HG03439 (cell line): ENCODE measurements around the gene DSP.

Experiments
- ATAC-seq: cut with Tn5 transposase; IDR thresholded peaks from one replicate; pipeline ENCODE4 v1.9.1; 2021; ENCODE audit warnings: mild to moderate bottlenecking, moderate library complexity; ENCODE audit not compliant: unreplicated experiment

Gene DSP

DNA sequence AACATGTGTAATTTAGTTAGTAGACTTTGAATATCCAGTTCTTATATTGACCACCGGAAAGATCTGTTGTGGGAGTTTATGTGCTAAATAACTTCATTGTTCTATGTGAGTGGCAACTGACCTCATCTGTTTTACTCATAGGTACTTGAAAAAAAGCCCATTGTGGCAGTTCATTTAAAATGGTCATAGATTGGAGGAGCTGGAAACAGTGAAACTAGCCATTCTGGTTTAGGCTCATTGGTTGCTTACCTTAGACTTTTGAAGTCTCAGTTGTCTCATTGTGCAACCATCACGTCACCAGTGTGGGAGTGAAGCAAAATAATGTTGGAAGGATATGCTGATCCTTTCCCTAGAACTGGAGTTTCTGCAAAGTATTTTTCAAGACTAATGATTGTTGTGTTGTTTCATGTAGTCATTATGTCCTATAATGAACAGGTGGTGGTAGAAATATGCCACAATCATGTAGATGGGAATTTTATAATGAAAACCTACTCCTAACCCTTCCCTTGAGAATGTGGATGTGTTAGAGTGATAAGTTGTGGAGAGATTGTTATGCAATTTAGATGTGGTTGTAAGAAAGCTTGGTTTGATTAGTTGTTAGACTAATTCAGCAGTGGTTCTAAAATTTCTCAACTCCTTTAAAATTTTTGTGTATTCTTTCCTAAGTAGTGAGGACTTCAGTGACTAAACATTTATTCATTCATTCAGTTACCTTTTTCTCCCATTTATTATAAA lies 18.3 kb downstream of the DSP start:
- ATAC-seq = no peak

DNA sequence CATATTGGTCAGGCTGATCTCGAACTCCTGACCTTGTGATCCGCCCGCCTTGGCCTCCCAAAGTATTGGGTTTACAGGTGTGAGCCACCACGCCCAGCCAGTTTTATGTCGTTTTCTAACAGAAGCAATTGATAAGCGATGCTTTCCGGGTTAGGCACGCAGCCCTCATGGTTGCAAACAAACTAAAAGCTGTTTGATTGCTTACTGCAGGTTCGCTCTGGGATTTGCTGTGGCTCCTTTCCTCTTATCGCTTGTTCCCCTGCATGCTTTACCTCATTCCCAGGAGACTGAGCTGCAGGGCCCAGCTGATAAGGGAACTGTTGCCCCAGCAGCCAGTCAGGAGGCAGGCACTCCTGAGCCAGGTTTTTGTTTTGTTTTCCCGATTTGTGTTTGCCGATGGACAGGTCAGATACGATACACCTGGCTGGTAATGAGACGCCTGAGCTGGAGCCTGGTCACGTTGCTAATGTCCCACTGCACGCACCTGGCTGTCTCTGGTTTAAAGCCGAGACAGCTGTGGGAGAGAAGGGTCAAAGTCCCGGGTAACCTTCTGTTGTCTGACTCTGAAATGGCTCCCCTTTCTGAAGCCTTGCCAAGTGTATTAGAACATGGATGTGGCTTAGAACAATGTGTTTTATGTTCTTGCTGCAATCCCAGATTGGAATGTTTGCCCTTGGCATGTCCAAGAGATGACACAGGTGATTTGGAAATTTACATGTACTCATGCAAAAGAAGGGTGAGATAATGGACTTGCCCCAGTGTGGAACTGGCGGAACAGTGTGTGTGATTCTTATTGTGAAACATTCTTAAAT lies 19.9 kb downstream of the DSP start:
- no peak for ATAC-seq

DNA sequence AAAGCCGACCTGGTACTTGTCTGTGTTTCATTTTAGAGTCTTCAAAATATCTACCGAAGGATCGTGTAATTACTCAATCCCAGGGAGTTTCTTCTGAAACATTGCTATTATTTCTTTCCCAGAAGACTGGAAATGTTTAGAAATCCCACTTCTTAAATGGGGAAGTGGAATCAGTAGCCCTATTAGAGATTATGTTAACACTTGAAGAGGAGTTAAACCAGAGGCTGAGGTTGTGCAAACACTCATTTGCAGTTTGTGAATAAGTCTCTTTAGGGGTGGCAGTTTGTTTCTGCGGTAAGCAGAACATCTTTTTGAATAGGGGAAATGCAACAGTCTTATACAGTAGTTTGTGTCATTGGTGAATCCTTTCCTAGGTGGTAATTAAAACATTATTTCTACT lies 21.3 kb downstream of the DSP start:
- no peak for ATAC-seq

DNA sequence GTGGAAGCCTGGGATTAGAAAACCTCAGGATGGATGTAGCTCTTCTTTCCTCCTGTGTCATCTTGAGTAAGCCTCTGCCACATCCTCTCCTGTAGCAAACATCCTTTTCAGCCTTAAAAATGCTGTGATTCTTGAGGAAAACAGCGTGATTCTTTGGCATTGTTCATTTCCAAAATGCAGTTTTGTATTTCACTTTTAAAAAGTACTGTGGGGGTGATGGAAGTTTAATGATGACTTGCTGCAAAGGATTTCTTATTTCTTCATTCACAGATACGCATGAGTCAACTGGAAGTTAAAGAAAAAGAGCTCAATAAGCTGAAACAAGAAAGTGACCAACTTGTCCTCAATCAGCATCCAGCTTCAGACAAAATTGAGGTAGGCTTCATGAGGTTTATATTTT lies 24.6 kb downstream of the DSP start:
- ATAC-seq = no peak

DNA sequence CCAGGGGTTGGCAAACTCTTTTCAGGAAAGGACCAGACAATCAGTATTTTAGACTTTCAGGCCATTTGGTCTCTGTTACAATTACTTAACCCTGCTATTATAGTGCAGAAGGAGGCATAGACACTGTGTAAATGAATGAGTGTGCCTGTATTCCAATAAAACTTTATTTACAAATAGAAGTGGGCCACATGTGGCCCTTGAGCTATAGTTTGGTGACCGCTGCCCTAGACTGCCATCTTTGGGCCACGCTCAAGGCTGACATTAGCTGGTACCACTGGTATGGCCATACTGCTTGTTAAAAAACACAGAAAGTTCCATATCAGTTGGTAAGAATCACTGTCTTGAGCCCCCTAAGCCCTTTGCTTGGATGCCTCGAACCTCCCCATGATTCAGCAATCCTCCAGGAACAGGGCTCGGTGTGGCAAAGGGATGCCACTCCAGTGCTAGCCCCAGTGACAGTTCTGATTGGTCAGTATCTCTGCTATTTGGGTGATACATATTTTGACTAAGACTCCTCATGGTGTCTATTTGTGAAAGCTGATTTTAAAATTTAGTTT lies 25.2 kb downstream of the DSP start:
- no peak for ATAC-seq

GRCh38 chr6:7568021-7568420 lies 26.6 kb downstream of the DSP start:
- no peak for ATAC-seq

GRCh38 chr6:7569082-7569481 lies 27.6 kb downstream of the DSP start:
- no peak for ATAC-seq

- ATAC-seq = no peak
Measured at GRCh38 chr6:7572213-7572943, 30.9 kb downstream of the DSP start.

DNA sequence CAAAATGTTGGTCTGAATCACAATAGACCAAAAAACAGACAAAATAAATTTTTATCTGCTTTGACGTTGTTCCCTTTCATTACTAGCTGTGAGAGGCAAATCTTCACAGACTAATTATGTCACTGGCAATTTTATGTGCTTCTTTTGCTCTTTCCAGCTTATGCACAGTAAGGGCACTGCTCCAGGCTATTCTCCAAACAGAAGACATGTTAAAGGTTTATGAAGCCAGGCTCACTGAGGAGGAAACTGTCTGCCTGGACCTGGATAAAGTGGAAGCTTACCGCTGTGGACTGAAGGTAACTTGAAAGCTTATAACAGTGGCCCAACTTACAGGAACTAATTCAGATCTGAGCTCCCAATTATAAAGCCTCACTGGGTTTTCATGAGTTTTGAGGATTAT lies 33.0 kb downstream of the DSP start:
- no peak for ATAC-seq

GRCh38 chr6:7578516-7578915 lies 37.0 kb downstream of the DSP start:
- ATAC-seq = no peak

DNA sequence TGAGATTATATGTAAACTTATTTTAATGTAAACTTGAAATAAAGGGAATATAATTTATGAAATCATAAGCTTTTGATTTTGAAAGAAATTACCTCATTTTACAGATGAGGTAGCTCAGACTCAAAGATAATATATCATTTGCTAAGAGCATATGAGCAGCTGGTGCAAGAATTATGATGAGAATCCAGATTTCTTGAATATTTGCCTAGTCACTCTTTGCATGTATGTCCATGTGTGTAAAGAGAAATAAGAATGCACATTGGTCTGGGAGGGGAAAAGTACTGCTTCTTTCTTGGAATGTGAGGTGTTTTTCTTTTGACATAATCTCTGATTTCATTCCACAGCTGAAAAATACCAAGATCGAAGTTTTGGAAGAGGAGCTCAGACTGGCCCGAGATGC lies 37.5 kb downstream of the DSP start:
- no peak for ATAC-seq

DNA sequence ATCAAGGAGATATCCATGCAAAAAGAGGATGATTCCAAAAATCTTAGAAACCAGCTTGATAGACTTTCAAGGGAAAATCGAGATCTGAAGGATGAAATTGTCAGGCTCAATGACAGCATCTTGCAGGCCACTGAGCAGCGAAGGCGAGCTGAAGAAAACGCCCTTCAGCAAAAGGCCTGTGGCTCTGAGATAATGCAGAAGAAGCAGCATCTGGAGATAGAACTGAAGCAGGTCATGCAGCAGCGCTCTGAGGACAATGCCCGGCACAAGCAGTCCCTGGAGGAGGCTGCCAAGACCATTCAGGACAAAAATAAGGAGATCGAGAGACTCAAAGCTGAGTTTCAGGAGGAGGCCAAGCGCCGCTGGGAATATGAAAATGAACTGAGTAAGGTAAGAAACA lies 38.4 kb downstream of the DSP start:
- ATAC-seq = no peak

GRCh38 chr6:7580537-7580926 lies 39.1 kb downstream of the DSP start:
- ATAC-seq = no peak

DNA sequence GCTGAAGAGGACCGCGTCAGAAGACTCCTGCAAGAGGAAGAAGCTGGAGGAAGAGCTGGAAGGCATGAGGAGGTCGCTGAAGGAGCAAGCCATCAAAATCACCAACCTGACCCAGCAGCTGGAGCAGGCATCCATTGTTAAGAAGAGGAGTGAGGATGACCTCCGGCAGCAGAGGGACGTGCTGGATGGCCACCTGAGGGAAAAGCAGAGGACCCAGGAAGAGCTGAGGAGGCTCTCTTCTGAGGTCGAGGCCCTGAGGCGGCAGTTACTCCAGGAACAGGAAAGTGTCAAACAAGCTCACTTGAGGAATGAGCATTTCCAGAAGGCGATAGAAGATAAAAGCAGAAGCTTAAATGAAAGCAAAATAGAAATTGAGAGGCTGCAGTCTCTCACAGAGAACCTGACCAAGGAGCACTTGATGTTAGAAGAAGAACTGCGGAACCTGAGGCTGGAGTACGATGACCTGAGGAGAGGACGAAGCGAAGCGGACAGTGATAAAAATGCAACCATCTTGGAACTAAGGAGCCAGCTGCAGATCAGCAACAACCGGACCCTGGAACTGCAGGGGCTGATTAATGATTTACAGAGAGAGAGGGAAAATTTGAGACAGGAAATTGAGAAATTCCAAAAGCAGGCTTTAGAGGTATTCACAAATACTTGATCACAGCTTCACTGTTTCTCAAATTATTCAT lies 39.6 kb downstream of the DSP start:
- ATAC-seq = no peak

GRCh38 chr6:7585287-7585930 lies 43.9 kb downstream of the DSP start:
- ATAC-seq = no peak

- no peak for ATAC-seq
Measured at GRCh38 chr6:7587631-7588100, 46.2 kb downstream of the DSP start.

DNA sequence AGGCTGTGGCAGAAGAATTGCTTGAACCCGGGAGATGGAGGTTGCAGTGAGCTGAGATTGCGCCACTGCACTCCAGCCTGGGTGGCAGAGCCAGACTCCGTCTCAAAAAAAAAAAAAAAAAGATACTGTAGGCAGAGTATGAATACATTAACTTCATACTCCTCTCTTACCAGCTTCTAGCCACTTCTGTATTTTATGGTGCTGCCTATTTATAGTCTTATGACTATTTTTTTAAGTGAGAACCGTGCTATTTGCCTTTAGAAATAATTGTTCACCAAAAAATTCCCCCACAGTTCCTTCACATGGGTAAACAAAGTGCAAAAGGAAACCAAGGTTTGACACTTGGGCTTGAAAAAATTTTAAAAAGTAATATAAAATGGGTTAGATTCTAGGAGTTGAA lies 47.0 kb downstream of the DSP start:
- ATAC-seq = no peak

DNA sequence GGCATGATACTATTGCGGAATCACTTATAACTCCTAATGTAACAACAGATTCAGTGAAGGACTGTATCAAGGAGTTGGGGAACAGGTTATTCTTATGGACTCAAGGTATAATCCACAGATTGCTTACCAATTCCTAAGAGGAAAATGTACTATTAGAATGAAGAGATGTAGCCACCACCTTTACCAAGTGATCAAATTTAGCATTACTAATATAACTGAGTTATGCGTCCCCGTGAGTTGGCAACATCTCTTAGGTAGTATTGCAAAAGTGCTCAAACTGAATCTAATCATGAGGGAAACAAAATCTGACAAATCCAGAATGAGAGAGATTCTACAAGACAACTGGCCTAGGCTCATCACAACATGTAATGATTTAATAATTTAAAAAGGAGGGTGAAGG lies 47.8 kb downstream of the DSP start:
- ATAC-seq = no peak

- ATAC-seq = peak; percentile 99
Measured at GRCh38 chr6:7589949-7590917, 48.8 kb downstream of the DSP start, which contains the start of gene SNRNP48. SNRNP48 (plus strand) TSS chr6:7590198; CDS start chr6:7590258, 60 bp downstream.
